Measurements from ENCODE around the gene ELANE. TPM values are rescaled to one million over a fixed set of nuclear protein-coding genes. Genes with fewer than 3 reads are reported as not detected.
A peak's percentile ranks its signal among the peaks of the same experiment; 100 is the strongest.

Gene ELANE
- total and polyA plus RNA-seq, 9 of the 15 experiments (the other 6 are each of a cell fraction or from before 2014, with no cell fraction given) = not detected

- TF ChIP-seq ZBTB11 (CRISPR knock-in tag; IDR thresholded peaks at IDR 0.05) = no peak
- TF ChIP-seq STAT5A (IDR thresholded peaks at IDR 0.05; ENCODE audit: borderline replicate concordance, low read length) = no peak
- TF ChIP-seq RBM22 (IDR thresholded peaks at IDR 0.05; ENCODE audit: low read depth, low read length, poor library complexity, severe bottlenecking) = peak; percentile 4
- peak; percentile 64 for TF ChIP-seq ZBTB33 (CRISPR knock-in tag; IDR thresholded peaks at IDR 0.05)
- no peak for TF ChIP-seq RBM15 (IDR thresholded peaks at IDR 0.05; ENCODE audit: insufficient read depth, low read length)
These were observed 24.7 kb downstream of the ELANE start (continued) for GRCh38 chr19:876780-877314.
